Suprapubic skin (tissue), 3 donors: ENCODE measurements around the gene ELAVL1.

Experiments used
- CTCF ChIP-seq, 2 donors: fragments of 200-600 bp in 1 of 2; fragments of 450-650 bp in 1 of 2; sonication (generic) in 1 of 2; IDR thresholded peaks; one replicate each; pipeline ENCODE4 v1.5.1; 2016 to 2019; ENCODE audit warnings: antibody characterized with exemption in 2 of 2, mild to moderate bottlenecking in 1 of 2, moderate library complexity in 1 of 2
- EP300 ChIP-seq: sonication (generic); formaldehyde crosslinking; IDR thresholded peaks from one replicate; pipeline ENCODE4 v1.6.1; 2017; ENCODE audit warnings: antibody characterized with exemption
- POLR2A ChIP-seq, 2 donors: fragments of 450-650 bp; IDR thresholded peaks; one replicate each; pipeline ENCODE4 v1.6.1; 2017; ENCODE audit warnings: antibody characterized with exemption in 2 of 2, mild to moderate bottlenecking in 2 of 2, moderate library complexity in 2 of 2

- TF ChIP-seq POLR2A (IDR thresholded peaks at IDR 0.05) (no peak), CTCF (IDR thresholded peaks at IDR 0.05) (no peak), EP300 (no peak)
Measured at GRCh38 chr19:7915250-7916102, 90.0 kb downstream of the ELAVL1 start.
